Superior temporal gyrus (tissue), 1 donor: ENCODE measurements around the gene CEP44.
"Not testable (repeated sequence)": the region's sequence is repeated elsewhere in the genome, so short reads cannot be mapped to it uniquely, and the experiment has no call there.

Experiments
- DNase-seq: peaks from one replicate; pipeline ENCODE4 v3.0.0-alpha.2; 2016; ENCODE audit errors: extremely low spot score

The CEP44 gene

GRCh38 chr4:174279433-174280155 is 4.1 kb upstream of the CEP44 start:
- no peak for DNase-seq

GRCh38 chr4:174281182-174281737 is 2.5 kb upstream of the CEP44 start:
- no peak for DNase-seq

- DNase-seq: no peak
Observed at GRCh38 chr4:174281901-174282300, 1.8 kb upstream of the CEP44 start.

- peak; percentile 99 for DNase-seq
Observed at GRCh38 chr4:174282836-174283506, 740 bp upstream of the CEP44 start.

GRCh38 chr4:174284487-174284886 is 776 bp downstream of the CEP44 start:
- DNase-seq: no peak

- DNase-seq: no peak
Observed at GRCh38 chr4:174286870-174287269, 3.2 kb downstream of the CEP44 start.

- DNase-seq: no peak
Observed at GRCh38 chr4:174292473-174292872, 8.8 kb downstream of the CEP44 start.

- not testable (repeated sequence) for DNase-seq
Observed at GRCh38 chr4:174294641-174295040, 10.9 kb downstream of the CEP44 start.

- not testable (repeated sequence) for DNase-seq
Observed at GRCh38 chr4:174295142-174295541, 11.4 kb downstream of the CEP44 start.

- DNase-seq: no peak
Observed at GRCh38 chr4:174303687-174304086, 20.0 kb downstream of the CEP44 start.

- DNase-seq: no peak
Observed at GRCh38 chr4:174304664-174305063, 21.0 kb downstream of the CEP44 start.

GRCh38 chr4:174305961-174306360 is 22.2 kb downstream of the CEP44 start:
- DNase-seq: no peak

GRCh38 chr4:174307694-174308093 is 24.0 kb downstream of the CEP44 start:
- DNase-seq: no peak

GRCh38 chr4:174312993-174313392 is 29.3 kb downstream of the CEP44 start:
- no peak for DNase-seq

- DNase-seq: no peak
Observed at GRCh38 chr4:174314274-174314673, 30.6 kb downstream of the CEP44 start.

GRCh38 chr4:174314770-174315169 is 31.1 kb downstream of the CEP44 start:
- no peak for DNase-seq

- no peak for DNase-seq
Observed at GRCh38 chr4:174316546-174316945, 32.8 kb downstream of the CEP44 start.

GRCh38 chr4:174316954-174317353 is 33.2 kb downstream of the CEP44 start:
- no peak for DNase-seq

- DNase-seq: no peak
Observed at GRCh38 chr4:174317531-174317930, 33.8 kb downstream of the CEP44 start.

GRCh38 chr4:174318829-174319764 is 35.4 kb downstream of the CEP44 start:
- peak; percentile 73 for DNase-seq

- DNase-seq: no peak
Observed at GRCh38 chr4:174320494-174321199, 36.9 kb downstream of the CEP44 start.
